HG02852 (cell line): ENCODE measurements around the gene KRT25.

Source experiments
- ATAC-seq: cut with Tn5 transposase; IDR thresholded peaks from one replicate; pipeline ENCODE4 v1.9.1; 2021; ENCODE audit warnings: mild to moderate bottlenecking, moderate library complexity; ENCODE audit not compliant: unreplicated experiment

Gene KRT25

DNA sequence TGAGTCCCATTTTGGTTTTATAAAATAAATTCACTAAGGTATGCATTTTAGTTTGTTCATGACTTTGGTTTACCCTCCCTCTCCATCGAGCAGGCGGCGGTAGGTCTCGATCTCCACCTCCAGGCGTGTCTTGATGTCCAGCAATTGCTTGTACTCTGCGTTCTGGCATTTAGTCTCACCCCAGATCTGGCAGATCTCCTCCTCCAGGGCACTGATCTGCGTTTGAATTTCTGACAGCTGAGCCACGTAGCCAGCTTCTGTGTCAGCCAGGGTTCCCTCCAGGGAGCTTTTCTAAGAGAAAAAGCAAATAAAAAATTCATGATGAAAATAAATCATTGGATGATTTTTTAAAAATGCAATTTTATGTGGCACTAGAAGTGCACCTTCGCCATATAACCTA lies 55.8 kb downstream of the KRT25 start:
- ATAC-seq, result no peak
